ENCODE data around the gene FETUB. TPM values are rescaled to one million over a fixed set of nuclear protein-coding genes. Genes with fewer than 3 reads are reported as not detected.

FETUB gene
- total RNA-seq, 1 experiment from 2014 or later = not detected

GRCh38 chr3:186624598-186624997, 15.6 kb upstream of the FETUB start (continued):
- TF ChIP-seq EZH2 (IDR thresholded peaks at IDR 0.05) = no peak
- TF ChIP-seq ZFX (IDR thresholded peaks at IDR 0.05) = no peak
- no peak for TF ChIP-seq POLR2A (IDR thresholded peaks at IDR 0.05; ENCODE audit: borderline replicate concordance, extremely low read depth, insufficient read depth, insufficient read length)

GRCh38 chr3:186625600-186626042, 14.6 kb upstream of the FETUB start:
- no peak for TF ChIP-seq EGR1 (IDR thresholded peaks at IDR 0.05; ENCODE audit: low read depth)
- TF ChIP-seq POLR2A (IDR thresholded peaks at IDR 0.05; ENCODE audit: borderline replicate concordance, extremely low read depth, insufficient read depth, insufficient read length) = no peak
- no peak for TF ChIP-seq CTCF (IDR thresholded peaks at IDR 0.05 in 2 of 3, conservative IDR thresholded peaks at IDR 0.05 in 1 of 3; ENCODE audit: borderline replicate concordance in 1 of 3, insufficient read depth in 1 of 3, low read depth in 2 of 3, low read length in 2 of 3)
- TF ChIP-seq YY1 (IDR thresholded peaks at IDR 0.05; ENCODE audit: extremely low read depth, insufficient replicate concordance, low read depth, low read length) = no peak
- TF ChIP-seq REST (IDR thresholded peaks at IDR 0.05; ENCODE audit: low read depth) = no peak
- TF ChIP-seq ZNF274 (IDR thresholded peaks at IDR 0.05; ENCODE audit: low read depth, low read length) = no peak

More at GRCh38 chr3:186625600-186626042, 14.6 kb upstream of the FETUB start:
- Histone ChIP-seq H3K36me3 (ENCODE audit: control insufficient read depth in 1 of 2, insufficient read depth in 2 of 2, low read length in 2 of 2) (no peaks in the 10 kb centered on the region), H3K79me2 (ENCODE audit: insufficient read depth, low read length) (no peaks in the 10 kb centered on the region), H3K9me2 (ENCODE audit: insufficient read depth) (no peaks in the 10 kb centered on the region), H3K9ac (ENCODE audit: low read length) (no peak overlapping the region), H4K20me1 (ENCODE audit: insufficient read depth) (no peaks in the 10 kb centered on the region), H3K27me3 (ENCODE audit: insufficient read depth, low read length) (no peaks in the 10 kb centered on the region), H3K4me3 (replicated peaks in 1 of 2; ENCODE audit: low read depth in 1 of 2, low read length in 2 of 2) (no peak overlapping the region), H2AFZ (ENCODE audit: low read depth, low read length, poor library complexity, severe bottlenecking) (no peak overlapping the region), H3K4me2 (ENCODE audit: low read length) (no peak overlapping the region), H3K27ac (ENCODE audit: low read depth, low read length) (no peak overlapping the region), H3K4me1 (ENCODE audit: control insufficient read depth in 1 of 2, insufficient read depth in 2 of 2, low read length in 2 of 2) (no peaks in the 10 kb centered on the region), H3K9me3 (ENCODE audit: control insufficient read depth in 1 of 2, insufficient read depth in 1 of 2, low read depth in 1 of 2, low read length in 2 of 2) (no peaks in the 10 kb centered on the region)
- ChIA-PET POLR2A (no interaction called here), RAD21 (ENCODE audit: low non-redundant PET in 1 of 2, low total read pairs in 2 of 2, uncharacterized antibody in 2 of 2, unreplicated experiment in 2 of 2) (no interaction called here), CTCF (interaction anchor here (1.0 to 1.8 kb wide), 2 partner anchors 9 to 11 kb away, joined by 3 to 8 read pairs; no protein-coding TSS in a partner anchor)
- BruUV-seq (replicated peaks) = no TSS peak
- no peak for ATAC-seq
- no peak for DNase-seq (ENCODE audit: low read depth, low spot score)
- intact Hi-C loops (cut with micrococcal nuclease) = no loop called here

All from HCT116 (cell line).